CD14-positive monocyte (primary cell): ENCODE measurements around the gene TRIM9. TPM values are rescaled to one million over a fixed set of nuclear protein-coding genes. Genes with fewer than 3 reads are reported as not detected.
"Not testable (repeated sequence)": the region's sequence is repeated elsewhere in the genome, so short reads cannot be mapped to it uniquely, and the experiment has no call there.

Source experiments
- DNase-seq, 3 donors: peaks; one replicate each; pipeline ENCODE4 v3.0.0-alpha.2; 2011 to 2022
- H2AFZ ChIP-seq: 2 replicates; pipeline ENCODE4 v1.6.0; 2012; ENCODE audit warnings: mild to moderate bottlenecking, low read depth, low read length, inconsistent platforms; ENCODE audit not compliant: insufficient read depth, poor library complexity, severe bottlenecking
- H3K27ac ChIP-seq, 2 donors: 1 replicate in 1 of 2; 2 replicates in 1 of 2; pipeline ENCODE4 v1.5.1; 2012 to 2013; ENCODE audit warnings: low read length in 2 of 2, control low read depth in 1 of 2, inconsistent platforms in 1 of 2, low read depth in 1 of 2, mild to moderate bottlenecking in 1 of 2
- H3K27me3 ChIP-seq, 2 donors: one replicate each; pipeline versions ENCODE4 v1.6.0 to v1.6.1; 2011 to 2013; ENCODE audit warnings: low read length in 2 of 2; ENCODE audit not compliant: control insufficient read depth in 2 of 2, insufficient read depth in 2 of 2
- H3K36me3 ChIP-seq, 2 donors: replicated peaks in 1 of 2; 1 replicate in 1 of 2; 2 replicates in 1 of 2; pipeline versions ENCODE4 v1.5.1 to v1.6.1; 2012 to 2013; ENCODE audit warnings: low read length in 2 of 2, control low read depth in 1 of 2, inconsistent platforms in 1 of 2, mild to moderate bottlenecking in 1 of 2; ENCODE audit not compliant: insufficient read depth in 2 of 2, control insufficient read depth in 1 of 2
- H3K4me1 ChIP-seq, 2 donors: 1 replicate in 1 of 2; 2 replicates in 1 of 2; pipeline versions ENCODE4 v1.5.1 to v1.6.1; 2012 to 2013; ENCODE audit warnings: low read length in 2 of 2, control low read depth in 1 of 2, inconsistent platforms in 1 of 2, mild to moderate bottlenecking in 1 of 2, moderate library complexity in 1 of 2; ENCODE audit not compliant: insufficient read depth in 2 of 2, control insufficient read depth in 1 of 2
- H3K4me2 ChIP-seq: replicated peaks from 2 replicates; pipeline ENCODE3; 2012; ENCODE audit warnings: low read length, moderate library complexity, mild to moderate bottlenecking; ENCODE audit not compliant: poor library complexity, severe bottlenecking; ENCODE audit errors: extremely low read depth
- H3K4me3 ChIP-seq, 3 experiments: fragments of 200-600 bp in 1 of 3; sonication (generic) in 1 of 3; replicated peaks in 1 of 3; 1 replicate in 2 of 3; 2 replicates in 1 of 3; pipeline ENCODE4 v1.5.1; 2011 to 2013; ENCODE audit warnings: low read length in 3 of 3, mild to moderate bottlenecking in 3 of 3, control low read depth in 2 of 3, low read depth in 2 of 3, inconsistent platforms in 1 of 3, moderate library complexity in 1 of 3
- H3K79me2 ChIP-seq: 2 replicates; pipeline ENCODE4 v1.6.0; 2012; ENCODE audit warnings: mild to moderate bottlenecking, control low read depth, inconsistent platforms, low read length, moderate library complexity; ENCODE audit not compliant: insufficient read depth
- H3K9ac ChIP-seq: 2 replicates; pipeline ENCODE4 v1.6.0; 2017; ENCODE audit warnings: low read length, mild to moderate bottlenecking; ENCODE audit not compliant: insufficient read depth, poor library complexity, severe bottlenecking
- H3K9me3 ChIP-seq, 2 donors: replicated peaks in 1 of 2; 1 replicate in 1 of 2; 2 replicates in 1 of 2; pipeline versions ENCODE4 v1.5.1 to v1.6.1; 2012 to 2013; ENCODE audit warnings: low read length in 2 of 2, control low read depth in 1 of 2; ENCODE audit not compliant: control insufficient read depth in 1 of 2, insufficient read depth in 1 of 2
- H4K20me1 ChIP-seq: 2 replicates; pipeline ENCODE4 v1.6.0; 2012; ENCODE audit warnings: mild to moderate bottlenecking, low read length, control low read depth, moderate library complexity; ENCODE audit not compliant: insufficient read depth
- H3K27ac Mint-ChIP-seq, 7 donors: one replicate each; pipeline ENCODE4 v1.8.0; 2020; ENCODE audit warnings: mild to moderate bottlenecking in 7 of 7, mixed read lengths in 7 of 7, moderate library complexity in 6 of 7, inconsistent platforms in 2 of 7
- H3K27me3 Mint-ChIP-seq, 3 donors: one replicate each; pipeline ENCODE4 v1.8.0; 2021 to 2022; ENCODE audit warnings: low read depth in 3 of 3, mild to moderate bottlenecking in 3 of 3, mixed read lengths in 3 of 3, moderate library complexity in 3 of 3, inconsistent platforms in 1 of 3
- H3K36me3 Mint-ChIP-seq, 2 donors: one replicate each; pipeline ENCODE4 v1.8.0; 2020; ENCODE audit warnings: mixed read lengths in 2 of 2, inconsistent platforms in 1 of 2, mild to moderate bottlenecking in 1 of 2
- H3K4me1 Mint-ChIP-seq: one replicate; pipeline ENCODE4 v1.8.0; 2020; ENCODE audit warnings: mild to moderate bottlenecking, mixed read lengths
- H3K4me3 Mint-ChIP-seq, 2 donors: one replicate each; pipeline ENCODE4 v1.8.0; 2020; ENCODE audit warnings: mild to moderate bottlenecking in 2 of 2, mixed read lengths in 2 of 2, moderate library complexity in 1 of 2
- H3K9me3 Mint-ChIP-seq, 7 donors: one replicate each; pipeline ENCODE4 v1.8.0; 2020 to 2022; ENCODE audit warnings: mixed read lengths in 7 of 7, mild to moderate bottlenecking in 6 of 7, moderate library complexity in 6 of 7, inconsistent platforms in 2 of 7
- CTCF ChIP-seq: fragments of 200-600 bp; IDR thresholded peaks from one replicate; pipeline ENCODE4 v1.8.0; 2022; ENCODE audit warnings: antibody characterized with exemption, mild to moderate bottlenecking
- WGBS: methylation state at CpG from one replicate; pipeline ENCODE4 v1.1.5; 2013; ENCODE audit warnings: missing lambda C conversion rate; ENCODE audit not compliant: insufficient coverage; 5-methylcytosine and 5-hydroxymethylcytosine counted together
- intact Hi-C, 2 donors: fragments of 100-400 bp; cut with micrococcal nuclease; formaldehyde crosslinking; loops; one replicate each; pipeline versions ENCODE4 v1.15.0 to v1.15.1; 2023
- polyA plus RNA-seq, 3 donors: library from polyadenylated mRNA; depleted of rRNA in 1 of 3; unstranded in 2 of 3; stranded (reverse) in 1 of 3; fragments of 300-500 nt in 2 of 3; fragments of >200 nt in 1 of 3; fragmentation: Illumina TruSeq in 2 of 3; gene quantifications; 1 replicate in 2 of 3; 2 replicates in 1 of 3; pipeline ENCODE4 v1.2.3, GENCODE V29; 2012 to 2021

TRIM9 gene
- polyA plus RNA-seq, 3 donors, result 0.01 TPM; not detected in 2

GRCh38 chr14:50943943-50944646, 150.8 kb downstream of the TRIM9 start, which contains the start of gene PYGL:
PYGL (minus strand) TSS chr14:50944483; CDS start chr14:50944403, 80 bp downstream.
- peaks cover 44% of the 10 kb centered on the region for H3K4me1 Mint-ChIP-seq
- peak within 1 kb of the TSS; percentile 56 to 96 (median 78) for H3K4me3 ChIP-seq
- H3K36me3 ChIP-seq, result peaks cover 6 to 9% of the 10 kb centered on the region in 2 donors
- WGBS, result under 1% methylated on average over 74 of the region's 74 CpGs
- H3K9me3 Mint-ChIP-seq, result peaks cover 0 to 3% (median under 1%) of the 10 kb centered on the region in 7 donors
- H3K27ac ChIP-seq, result peak within 1 kb of the TSS; percentile 74 to 94
- no peak for TF ChIP-seq CTCF
- H3K27me3 Mint-ChIP-seq, result peaks cover 0 to 1% (median 0%) of the 10 kb centered on the region in 3 donors
- H3K79me2 ChIP-seq, result peaks cover 53% of the 10 kb centered on the region
- peak; percentile 48 to 62 (median 62) for DNase-seq
- no peaks in the 10 kb centered on the region for H3K9me3 ChIP-seq
- intact Hi-C loops, result loop anchor here in 1 of 2 donors (2.0 kb wide), 1 partner anchor 15 kb away; no protein-coding TSS in a partner anchor
- peak within 1 kb of the TSS; percentile 88 for H3K9ac ChIP-seq
- H3K36me3 Mint-ChIP-seq, result peaks cover 16 to 23% of the 10 kb centered on the region in 2 donors
- H3K27ac Mint-ChIP-seq, result peak within 1 kb of the TSS; percentile 83 to 95 (median 88)
- H3K27me3 ChIP-seq, result no peaks in the 10 kb centered on the region
- H3K4me1 ChIP-seq, result peaks cover 38 to 44% of the 10 kb centered on the region in 2 donors
- peaks cover 3% of the 10 kb centered on the region for H4K20me1 ChIP-seq
- peak within 1 kb of the TSS; percentile 96 for H2AFZ ChIP-seq
- H3K4me3 Mint-ChIP-seq, result peak within 1 kb of the TSS; percentile 95 to 99
- peak within 1 kb of the TSS; percentile 98 for H3K4me2 ChIP-seq

GRCh38 chr14:50943261-50943942, 151.5 kb downstream of the TRIM9 start:
- intact Hi-C loops, result loop anchor here in 1 of 2 donors (2.0 kb wide), 1 partner anchor 15 kb away; no protein-coding TSS in a partner anchor
- TF ChIP-seq CTCF, result no peak
- Histone ChIP-seq H3K4me3 (peak overlapping the region; percentile 56 to 96 (median 78)), H3K27me3 (no peaks in the 10 kb centered on the region), H3K4me2 (peak overlapping the region; percentile 98), H3K9ac (peak overlapping the region; percentile 88), H2AFZ (peak overlapping the region; percentile 96), H3K79me2 (peaks cover 60% of the 10 kb centered on the region), H4K20me1 (peaks cover 3% of the 10 kb centered on the region), H3K36me3 (peaks cover 6 to 9% of the 10 kb centered on the region in 2 donors), H3K27ac (peak overlapping the region; percentile 12 to 94), H3K4me1 (peaks cover 45 to 51% of the 10 kb centered on the region in 2 donors), H3K9me3 (no peaks in the 10 kb centered on the region)
- peaks cover 0 to 1% (median 0%) of the 10 kb centered on the region in 3 donors for H3K27me3 Mint-ChIP-seq
- H3K4me1 Mint-ChIP-seq, result peaks cover 47% of the 10 kb centered on the region
- peaks cover 16 to 23% of the 10 kb centered on the region in 2 donors for H3K36me3 Mint-ChIP-seq
- peak overlapping the region; percentile 83 to 93 (median 88) for H3K27ac Mint-ChIP-seq
- peak overlapping the region; percentile 95 to 99 for H3K4me3 Mint-ChIP-seq
- no peak for DNase-seq
- H3K9me3 Mint-ChIP-seq, result peaks cover 0 to 2% (median 0%) of the 10 kb centered on the region in 7 donors
- 3% methylated on average over 14 of the region's 26 CpGs for WGBS

- Histone ChIP-seq H3K79me2 (peaks cover 69% of the 10 kb centered on the region), H3K27ac (peak overlapping the region in 1 of 2 donors; percentile 7), H3K4me3 (peak overlapping the region in 1 of 3 experiments; percentile 96), H3K4me1 (peaks cover 59 to 66% of the 10 kb centered on the region in 2 donors), H3K4me2 (peak overlapping the region; percentile 98)
- H4K20me1 ChIP-seq, H3K9me3 ChIP-seq, H3K9ac ChIP-seq, H2AFZ ChIP-seq, DNase-seq, H3K9me3 Mint-ChIP-seq, H3K27me3 ChIP-seq, H3K36me3 ChIP-seq, H3K27me3 Mint-ChIP-seq: not testable (repeated sequence)
- Mint-ChIP-seq H3K4me3 (peak overlapping the region in 1 of 2 donors; percentile 82), H3K36me3 (peaks cover 16 to 23% of the 10 kb centered on the region in 2 donors), H3K27ac (peak overlapping the region in 3 of 7 donors; percentile 8 to 59 (median 43)), H3K4me1 (peaks cover 59% of the 10 kb centered on the region)
- intact Hi-C loops, result loop anchor here in 1 of 2 donors (2.0 kb wide), 1 partner anchor 13 kb away; no protein-coding TSS in a partner anchor
- WGBS, result 100% methylated on average over 3 of the region's 8 CpGs
Measured at GRCh38 chr14:50941638-50942037, 153.3 kb downstream of the TRIM9 start.
